Panc1 (cell line): ENCODE measurements around the gene NEK4. TPM values are rescaled to one million over a fixed set of nuclear protein-coding genes. Genes with fewer than 3 reads are reported as not detected.

Source experiments
- ATAC-seq: fragments of 200-7000 bp; cut with Tn5 transposase; 2 replicates; pipeline ENCODE4 v1.9.1; 2020; ENCODE audit warnings: mild to moderate bottlenecking, moderate library complexity
- BruUV-seq: library from RNA; stranded (reverse); fragments of 400-500 nt; replicated peaks from 2 replicates; lab custom pipeline; 2021; lab: Mats Ljungman, UMichigan
- CTCF ChIA-PET: fragments of 300-600 bp; sonication (Branson Sonifier 250); formaldehyde crosslinking; loops from one replicate; lab custom pipeline; 2022; ENCODE audit warnings: antibody characterized with exemption; lab: Charles Lee
- POLR2A ChIA-PET: fragments of 300-600 bp; sonication (Branson Sonifier 250); formaldehyde crosslinking; loops from one replicate; lab custom pipeline; 2022; ENCODE audit warnings: antibody characterized with exemption; lab: Charles Lee
- DNase-seq: peaks from one replicate; pipeline ENCODE4 v3.0.0-alpha.2; 2010; ENCODE audit warnings: low read depth, low spot score
- H3K27ac ChIP-seq: 2 replicates; pipeline ENCODE4 v1.5.1; 2011; ENCODE audit warnings: mild to moderate bottlenecking, low read length, inconsistent platforms
- H3K27me3 ChIP-seq: fragments of 200-500 bp; sonication (Bioruptor generic); 2 replicates; pipeline ENCODE4 v1.6.0; 2014; ENCODE audit warnings: low read length, inconsistent platforms; ENCODE audit not compliant: control insufficient read depth, insufficient read depth
- H3K36me3 ChIP-seq: fragments of 200-500 bp; sonication (Bioruptor generic); 2 replicates; pipeline ENCODE4 v1.5.1; 2014; ENCODE audit warnings: inconsistent platforms, mild to moderate bottlenecking, low read length, moderate library complexity; ENCODE audit not compliant: control insufficient read depth, insufficient read depth
- H3K4me1 ChIP-seq: 2 replicates; pipeline ENCODE4 v1.5.1; 2011; ENCODE audit warnings: inconsistent platforms, mild to moderate bottlenecking, low read length, moderate library complexity; ENCODE audit not compliant: control insufficient read depth, insufficient read depth
- H3K4me3 ChIP-seq, 2 experiments: 2 replicates each; pipeline ENCODE4 v1.5.1; 2011 to 2012; ENCODE audit warnings: low read depth in 2 of 2, low read length in 2 of 2, mild to moderate bottlenecking in 2 of 2, inconsistent platforms in 1 of 2, moderate library complexity in 1 of 2
- H3K9me3 ChIP-seq: fragments of 200-500 bp; sonication (Bioruptor generic); 2 replicates; pipeline ENCODE4 v1.5.1; 2014; ENCODE audit warnings: low read depth, mild to moderate bottlenecking, inconsistent platforms, low read length, moderate library complexity; ENCODE audit not compliant: control insufficient read depth, insufficient read depth
- CTCF ChIP-seq: fragments of 450-650 bp; IDR thresholded peaks from 2 replicates; pipeline ENCODE4 v1.5.1; 2017; ENCODE audit warnings: mild to moderate bottlenecking
- POLR2AphosphoS5 ChIP-seq: IDR thresholded peaks from 2 replicates; pipeline ENCODE4 v1.6.1; 2012; ENCODE audit warnings: mild to moderate bottlenecking, low read depth, low read length, moderate library complexity
- REST ChIP-seq, 2 experiments: IDR thresholded peaks; 2 replicates each; pipeline ENCODE4 v1.6.1; 2011 to 2012; ENCODE audit warnings: low read depth in 2 of 2, control low read depth in 1 of 2, low read length in 1 of 2, mild to moderate bottlenecking in 1 of 2, moderate library complexity in 1 of 2; ENCODE audit not compliant: insufficient read depth in 1 of 2
- SIN3A ChIP-seq: IDR thresholded peaks from 2 replicates; pipeline ENCODE4 v1.6.1; 2012; ENCODE audit warnings: low read depth, mild to moderate bottlenecking, low read length, moderate library complexity, borderline replicate concordance; ENCODE audit not compliant: insufficient read depth
- TCF7L2 ChIP-seq: IDR thresholded peaks from 2 replicates; pipeline ENCODE4 v1.6.1; 2011; ENCODE audit warnings: mild to moderate bottlenecking, low read depth, low read length, inconsistent platforms
- in situ Hi-C: cut with HindIII; loops from 2 replicates; pipeline ENCODE4 v1.10.0; 2016; ENCODE audit warnings: low sequenced_read_pairs, low pct_unique_long_range_greater_than_20kb
- intact Hi-C: fragments of 100-400 bp; cut with micrococcal nuclease; formaldehyde crosslinking; loops from one replicate; pipeline ENCODE4 v1.10.0; 2022; ENCODE audit not compliant: unreplicated experiment
- total RNA-seq: library from RNA; stranded (reverse); gene quantifications from one replicate; pipeline ENCODE4 v1.2.1, GENCODE V29; 2021; ENCODE audit not compliant: unreplicated experiment

The NEK4 gene
- total RNA-seq, 1 experiment from 2014 or later = 22.9 TPM

- Histone ChIP-seq H3K4me1 (peaks cover 2% of the 10 kb centered on the region; the same call in 1 of the 2 replicates), H3K36me3 (no peaks in the 10 kb centered on the region), H3K4me3 (no peak overlapping the region), H3K27me3 (no peaks in the 10 kb centered on the region), H3K9me3 (no peaks in the 10 kb centered on the region), H3K27ac (no peak overlapping the region)
- ATAC-seq (no peak), DNase-seq (no peak)
- in situ Hi-C loops = no loop called here
- intact Hi-C loops = no loop called here
- CTCF ChIA-PET = no interaction called here
- POLR2A ChIA-PET = no interaction called here
- BruUV-seq = no TSS peak
- no peak for TF ChIP-seq TCF7L2
- TF ChIP-seq POLR2AphosphoS5 = no peak
- no peak for TF ChIP-seq CTCF
Observed at GRCh38 chr3:52774901-52775864, 4.4 kb upstream of the NEK4 start.

GRCh38 chr3:52774066-52774713 is 3.5 kb upstream of the NEK4 start:
- in situ Hi-C loops = no loop called here
- H3K4me1 ChIP-seq = peaks cover 12% of the 10 kb centered on the region
- H3K27ac ChIP-seq = no peak overlapping the region
- H3K36me3 ChIP-seq = no peaks in the 10 kb centered on the region
- ChIA-PET CTCF (no interaction called here), POLR2A (interaction anchor here (0.7 kb wide), 1 partner anchor 13 kb away, joined by 14 read pairs; no protein-coding TSS in a partner anchor)
- TF ChIP-seq CTCF (no peak), POLR2AphosphoS5 (no peak), REST (IDR thresholded peaks at IDR 0.05; ENCODE audit: insufficient read depth in 1 of 2, low read depth in 2 of 2, low read length in 1 of 2) (no peak), SIN3A (no peak), TCF7L2 (no peak)
- intact Hi-C loops = no loop called here
- no peaks in the 10 kb centered on the region for H3K9me3 ChIP-seq
- H3K4me3 ChIP-seq = no peak overlapping the region
- ATAC-seq (no peak), DNase-seq (no peak)
- no peaks in the 10 kb centered on the region for H3K27me3 ChIP-seq
- BruUV-seq = no TSS peak
